ENCODE data around the gene MED22.
"Not testable (repeated sequence)": the region's sequence is repeated elsewhere in the genome, so short reads cannot be mapped to it uniquely, and the experiment has no call there.

MED22 gene
- total RNA-seq = 25.4 to 36.2 (median 34.1) reads per million in 4 donors

GRCh38 chr9:133347985-133348717 is at the start of gene MED22, which contains the start of gene RPL7A:
Gene MED22 (minus strand): TSS chr9:133348131. CDS start chr9:133346662, 1,469 bp downstream.
Gene RPL7A (plus strand): TSS chr9:133348218. CDS start chr9:133348244, 26 bp downstream.
- DNase-seq = peak; percentile 74 to 94 (median 87)

DNA sequence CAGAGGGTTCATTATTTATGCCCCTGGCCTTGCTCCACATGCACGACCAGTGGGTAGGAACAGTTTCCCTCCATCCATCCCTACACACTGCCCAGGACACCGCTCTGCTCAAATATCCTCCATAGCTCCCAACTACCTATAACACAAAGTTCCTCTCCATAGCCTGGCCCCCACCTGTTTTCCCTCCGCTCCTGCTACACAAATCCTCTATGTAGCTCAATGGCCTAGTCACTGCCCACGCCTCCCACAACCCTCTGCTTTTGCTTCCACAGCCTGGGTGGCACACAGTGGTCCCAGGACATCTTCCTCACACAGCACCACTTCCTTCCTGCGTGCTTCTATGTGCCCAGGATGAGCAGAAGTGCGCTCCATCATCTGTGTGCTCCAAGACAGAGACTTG is 49.4 kb upstream of the MED22 start:
- no peak for DNase-seq

- no peak for DNase-seq
Observed at GRCh38 chr9:133396952-133397351, 49.0 kb upstream of the MED22 start.

DNA sequence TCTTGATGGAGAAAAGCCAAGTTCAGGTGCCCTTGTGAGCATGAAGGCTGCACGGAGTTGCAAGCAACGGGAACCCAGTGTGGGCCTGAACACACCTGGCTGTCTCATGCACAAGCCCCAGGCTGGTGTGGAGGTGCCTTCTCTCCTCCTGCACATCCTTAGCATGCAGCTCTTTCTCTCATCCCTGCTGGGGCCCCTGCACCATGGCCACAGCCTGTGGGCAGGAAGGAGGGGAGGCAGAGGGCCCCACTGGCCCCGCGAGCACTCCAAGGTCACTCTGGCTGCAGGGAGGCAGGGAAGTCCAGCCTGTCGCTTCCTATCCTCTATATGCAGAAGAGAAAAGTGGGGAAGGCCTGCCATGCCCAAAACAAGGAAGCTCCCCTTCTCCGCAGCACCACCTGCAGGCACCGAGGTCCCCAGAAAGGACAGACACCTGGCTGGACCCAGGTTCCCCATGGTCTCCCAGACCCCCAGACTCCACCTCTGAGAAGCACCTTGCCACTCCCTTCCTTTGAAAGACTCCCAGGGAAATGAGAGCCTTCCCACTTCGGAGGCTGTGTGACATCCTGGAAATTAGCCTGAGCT is 46.8 kb upstream of the MED22 start:
- no peak for DNase-seq

GRCh38 chr9:133393399-133393798 is 45.5 kb upstream of the MED22 start:
- DNase-seq = no peak

- not testable (repeated sequence) for DNase-seq
Observed at GRCh38 chr9:133392308-133392707, 44.4 kb upstream of the MED22 start.

- not testable (repeated sequence) for DNase-seq
Observed at GRCh38 chr9:133391449-133391848, 43.5 kb upstream of the MED22 start.

GRCh38 chr9:133390713-133391112 is 42.8 kb upstream of the MED22 start:
- DNase-seq = no peak

DNA sequence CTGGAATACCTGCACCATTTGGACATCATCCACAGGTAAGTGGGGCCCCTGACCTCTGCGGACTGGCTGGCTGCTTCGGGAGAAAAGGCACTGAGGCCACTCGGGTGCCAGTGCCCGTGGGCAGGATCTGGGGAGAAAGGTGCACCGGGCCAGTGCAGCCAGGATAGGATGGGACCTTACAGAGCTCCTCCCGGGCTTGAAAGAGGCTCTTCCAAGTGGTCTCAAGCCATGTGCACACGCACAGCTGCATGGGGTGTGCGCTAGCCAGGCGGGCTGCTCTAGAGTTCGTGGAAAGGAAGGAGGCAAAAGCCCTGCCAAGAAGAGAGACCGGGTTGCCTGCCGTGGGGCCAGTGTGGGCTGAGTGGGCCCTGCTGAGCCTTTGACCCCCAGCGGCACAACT is 41.6 kb upstream of the MED22 start:
- DNase-seq = no peak

DNA sequence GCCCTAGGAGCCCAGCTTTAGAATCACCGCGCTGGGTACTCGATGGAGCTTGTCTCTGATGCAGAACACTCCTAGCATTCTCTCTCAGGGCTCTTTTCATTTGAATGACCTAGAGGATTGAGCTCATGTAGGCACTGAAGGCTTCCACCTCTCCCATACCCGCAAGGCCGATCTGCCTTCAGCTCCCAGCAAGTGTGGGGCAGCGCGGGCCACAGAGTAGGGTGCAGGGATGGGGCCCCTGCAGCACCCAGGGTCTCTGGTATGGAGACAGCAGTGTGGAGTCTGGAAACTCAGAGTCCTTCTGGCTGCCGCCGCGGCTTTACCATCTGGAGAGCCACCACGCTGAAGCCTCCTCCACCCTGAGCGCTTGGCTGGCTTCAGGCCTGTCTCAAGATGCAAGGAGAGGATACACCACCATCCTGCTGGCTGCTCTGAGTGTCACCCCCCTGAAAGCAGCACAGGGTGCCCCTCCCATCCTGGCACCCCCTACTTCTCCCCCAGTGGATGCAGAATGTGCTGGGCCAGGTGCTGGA is 41.2 kb upstream of the MED22 start:
- DNase-seq = no peak

GRCh38 chr9:133387680-133388079 is 39.7 kb upstream of the MED22 start:
- DNase-seq = no peak

DNA sequence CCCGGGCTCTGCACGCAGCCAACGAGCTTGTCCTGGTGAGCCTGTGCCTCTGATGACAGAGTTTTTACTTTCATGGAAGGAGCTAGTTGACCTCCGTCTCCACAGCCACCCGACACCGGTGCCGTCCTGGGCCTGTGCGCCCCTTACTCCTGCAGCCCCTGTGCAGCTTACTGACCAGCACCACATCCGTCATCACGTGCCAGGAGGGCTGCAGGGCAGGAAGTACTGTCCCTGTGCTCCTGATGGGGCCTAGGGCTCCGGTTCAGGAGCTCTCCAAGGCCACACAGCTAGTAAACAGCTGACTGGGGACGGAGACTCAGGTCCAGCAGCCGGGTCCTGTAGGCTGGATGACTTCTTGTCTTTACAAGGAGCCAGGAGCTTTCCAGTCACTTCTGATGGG is 38.4 kb upstream of the MED22 start:
- DNase-seq = no peak

GRCh38 chr9:133385452-133385851 is 37.5 kb upstream of the MED22 start:
- no peak for DNase-seq

- no peak for DNase-seq
Observed at GRCh38 chr9:133384736-133385321, 36.9 kb upstream of the MED22 start.

DNA sequence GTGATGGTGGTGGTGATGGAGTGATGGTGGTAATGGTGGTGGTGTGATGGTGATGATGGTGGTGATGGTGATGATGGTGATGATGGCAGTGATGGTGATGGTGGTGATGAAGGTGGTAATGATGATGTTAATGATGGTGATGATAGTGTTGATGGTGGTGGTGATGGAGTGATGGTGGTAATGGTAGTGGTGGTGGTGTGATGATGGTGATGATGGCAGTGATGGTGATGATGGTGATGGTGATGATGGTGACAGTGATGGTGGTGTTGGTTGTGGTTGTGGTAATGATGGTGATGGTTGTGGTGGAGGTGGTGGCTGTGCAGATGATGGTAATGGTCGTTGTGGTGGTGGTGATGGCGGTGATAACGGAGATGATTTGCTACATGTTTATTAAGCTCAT is 35.5 kb upstream of the MED22 start:
- no peak for DNase-seq

GRCh38 chr9:133382507-133383141 is 34.7 kb upstream of the MED22 start:
- no peak for DNase-seq

- DNase-seq = no peak
Observed at GRCh38 chr9:133380734-133381133, 32.8 kb upstream of the MED22 start.

DNA sequence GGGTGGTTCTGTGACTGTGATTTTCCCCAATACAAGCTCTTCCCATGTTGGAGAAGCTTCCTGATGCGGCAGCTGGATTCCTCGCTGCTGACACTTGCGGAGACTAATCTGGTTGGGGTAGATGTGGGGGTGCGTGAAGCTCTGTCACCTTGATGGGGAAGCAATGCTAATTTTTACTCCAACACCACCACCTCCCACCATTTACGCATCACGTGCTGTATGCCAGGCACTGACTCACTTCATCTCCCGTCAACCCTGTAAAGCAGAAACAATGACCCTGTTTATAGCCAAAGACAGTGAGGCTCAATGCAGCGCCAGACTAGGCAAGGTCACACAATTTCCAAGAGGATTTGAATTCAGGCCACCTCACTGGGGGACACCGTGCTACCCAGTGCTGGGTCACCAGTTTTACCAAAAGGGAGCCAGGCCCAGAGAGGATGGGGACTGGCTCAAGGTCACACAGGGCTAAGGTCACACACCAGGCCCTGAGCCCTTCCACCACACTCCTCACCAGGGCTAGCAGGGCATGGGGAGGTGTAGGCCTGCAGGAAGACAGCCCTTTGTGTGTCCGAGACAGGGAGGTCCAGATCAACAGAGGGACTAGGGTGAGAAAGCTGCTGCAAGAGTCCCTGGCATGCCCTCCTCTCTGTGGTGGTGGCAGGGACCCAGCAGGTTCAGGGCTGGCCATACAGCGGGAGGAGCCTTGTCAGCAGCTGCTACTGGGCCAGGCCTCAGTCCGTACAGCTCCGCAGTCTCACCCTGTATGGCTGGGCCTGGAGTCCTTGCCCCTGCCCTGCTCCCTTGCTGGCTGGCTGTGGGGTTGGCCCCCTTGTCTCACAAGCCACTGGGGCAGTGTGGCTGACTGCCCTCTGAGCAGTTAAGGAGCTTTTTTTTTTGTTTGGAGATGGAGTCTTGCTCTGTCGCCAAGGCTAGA is 31.5 kb upstream of the MED22 start:
- no peak for DNase-seq

- no peak for DNase-seq
Observed at GRCh38 chr9:133378408-133378962, 30.6 kb upstream of the MED22 start.

- no peak for DNase-seq
Observed at GRCh38 chr9:133377721-133378216, 29.8 kb upstream of the MED22 start.

DNA sequence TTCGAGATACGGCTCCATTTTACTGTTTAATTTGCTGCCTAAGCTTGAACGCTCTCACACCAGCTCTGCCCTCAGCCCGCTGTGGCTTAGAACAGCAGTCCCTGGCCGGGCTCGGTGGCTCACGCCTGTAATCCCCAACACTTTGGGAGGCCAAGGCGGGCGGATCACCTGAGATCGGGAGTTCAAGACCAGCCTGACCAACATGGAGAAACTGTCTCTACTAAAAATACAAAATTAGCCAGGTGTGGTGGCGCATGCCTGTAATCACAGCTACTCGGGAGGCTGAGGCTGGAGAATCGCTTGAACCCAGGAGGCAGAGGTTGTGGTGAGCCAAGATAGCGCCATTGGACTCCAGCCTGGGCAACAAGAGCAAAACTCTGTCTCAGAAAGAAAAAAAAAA is 29.3 kb upstream of the MED22 start:
- not testable (repeated sequence) for DNase-seq
